HCT116 (cell line): ENCODE results near the gene ADAMTSL2. TPM values are rescaled to one million over a fixed set of nuclear protein-coding genes. Genes with fewer than 3 reads are reported as not detected.

Experiments used
- ATAC-seq: fragments of 200-7000 bp; cut with Tn5 transposase; 2 replicates; pipeline ENCODE4 v1.9.1; 2020; ENCODE audit warnings: mild to moderate bottlenecking, moderate library complexity
- BruUV-seq: library from RNA; stranded (reverse); fragments of 400-500 nt; replicated peaks from 2 replicates; lab custom pipeline; 2021; lab: Mats Ljungman, UMichigan
- CTCF ChIA-PET: fragments of 300-600 bp; sonication (Branson Sonifier 250); formaldehyde crosslinking; loops from one replicate; lab custom pipeline; 2021; ENCODE audit warnings: antibody characterized with exemption; lab: Charles Lee
- POLR2A ChIA-PET: fragments of 300-600, 350-600 bp; sonication (Branson Sonifier 250); formaldehyde crosslinking; loops from one replicate; lab custom pipeline; 2021; ENCODE audit warnings: antibody characterized with exemption; lab: Charles Lee
- RAD21 ChIA-PET, 2 experiments: fragments of 300-600 bp; sonication (Branson Sonifier 250); formaldehyde crosslinking; loops; one replicate each; lab custom pipeline; 2023; ENCODE audit warnings: low total read pairs in 2 of 2; ENCODE audit not compliant: uncharacterized antibody in 2 of 2, unreplicated experiment in 2 of 2, low non-redundant PET in 1 of 2; lab: Charles Lee
- DNase-seq: peaks from one replicate; pipeline ENCODE4 v3.0.0-alpha.2; 2010; ENCODE audit warnings: low read depth, low spot score
- H2AFZ ChIP-seq: fragments of 200-600 bp; shearing (Covaris generic), sonication (generic); 2 replicates; pipeline ENCODE4 v1.6.1; 2017; ENCODE audit warnings: low read depth, mixed run types, mixed read lengths, antibody characterized with exemption, low read length; ENCODE audit not compliant: poor library complexity, severe bottlenecking
- H3K27ac ChIP-seq: 2 replicates; pipeline ENCODE4 v1.5.1; 2012; ENCODE audit warnings: low read depth, low read length
- H3K27me3 ChIP-seq: fragments of 200-600 bp; sonication (generic); 2 replicates; pipeline ENCODE4 v1.6.1; 2016; ENCODE audit warnings: mixed run types, low read length, mixed read lengths; ENCODE audit not compliant: insufficient read depth
- H3K36me3 ChIP-seq, 2 experiments: fragments of 200-500 bp in 1 of 2; fragments of 200-600 bp in 1 of 2; sonication (Bioruptor generic) in 1 of 2; sonication (generic) in 1 of 2; 2 replicates each; pipeline versions ENCODE4 v1.5.1 to v1.6.1; 2014 to 2016; ENCODE audit warnings: low read length in 2 of 2, inconsistent platforms in 1 of 2, mixed read lengths in 1 of 2, mixed run types in 1 of 2; ENCODE audit not compliant: insufficient read depth in 2 of 2, control insufficient read depth in 1 of 2
- H3K4me1 ChIP-seq, 2 experiments: fragments of 200-600 bp in 1 of 2; sonication (generic) in 1 of 2; 2 replicates each; pipeline versions ENCODE4 v1.5.1 to v1.6.1; 2012 to 2017; ENCODE audit warnings: low read length in 2 of 2, inconsistent platforms in 1 of 2, mild to moderate bottlenecking in 1 of 2, mixed read lengths in 1 of 2, mixed run types in 1 of 2, moderate library complexity in 1 of 2; ENCODE audit not compliant: insufficient read depth in 2 of 2, control insufficient read depth in 1 of 2
- H3K4me2 ChIP-seq: fragments of 200-600 bp; sonication (generic); 2 replicates; pipeline ENCODE4 v1.6.1; 2017; ENCODE audit warnings: mixed run types, low read length, mixed read lengths
- H3K4me3 ChIP-seq, 2 experiments: fragments of 200-600 bp in 1 of 2; sonication (generic) in 1 of 2; replicated peaks in 1 of 2; 2 replicates each; pipeline ENCODE4 v1.5.1; 2011 to 2016; ENCODE audit warnings: low read length in 2 of 2, control low read depth in 1 of 2, low read depth in 1 of 2, mild to moderate bottlenecking in 1 of 2, mixed read lengths in 1 of 2, mixed run types in 1 of 2
- H3K79me2 ChIP-seq: fragments of 200-600 bp; sonication (generic); 2 replicates; pipeline ENCODE4 v1.6.1; 2017; ENCODE audit warnings: mild to moderate bottlenecking, mixed run types, low read length, moderate library complexity, mixed read lengths; ENCODE audit not compliant: insufficient read depth
- H3K9ac ChIP-seq: fragments of 200-600 bp; sonication (generic); 2 replicates; pipeline ENCODE4 v1.6.1; 2016; ENCODE audit warnings: low read length, mixed read lengths
- H3K9me2 ChIP-seq: fragments of 200-600 bp; sonication (generic), shearing (Covaris generic); 2 replicates; pipeline ENCODE4 v1.6.1; 2017; ENCODE audit warnings: mixed run types, mild to moderate bottlenecking, moderate library complexity; ENCODE audit not compliant: insufficient read depth
- H3K9me3 ChIP-seq, 2 experiments: fragments of 200-500 bp in 1 of 2; fragments of 200-600 bp in 1 of 2; sonication (Bioruptor generic) in 1 of 2; sonication (generic) in 1 of 2; 2 replicates each; pipeline ENCODE4 v1.6.1; 2014 to 2017; ENCODE audit warnings: low read length in 2 of 2, mixed read lengths in 2 of 2, inconsistent platforms in 1 of 2, low read depth in 1 of 2, mild to moderate bottlenecking in 1 of 2, mixed run types in 1 of 2, moderate library complexity in 1 of 2; ENCODE audit not compliant: control insufficient read depth in 1 of 2, insufficient read depth in 1 of 2
- H4K20me1 ChIP-seq: fragments of 200-600 bp; sonication (generic), shearing (Covaris generic); 2 replicates; pipeline ENCODE4 v1.6.1; 2017; ENCODE audit warnings: mixed run types, mild to moderate bottlenecking, moderate library complexity; ENCODE audit not compliant: insufficient read depth
- CBX3 ChIP-seq: IDR thresholded peaks from 2 replicates; pipeline ENCODE4 v1.6.1; 2012; ENCODE audit warnings: low read depth
- CEBPB ChIP-seq: IDR thresholded peaks from 2 replicates; pipeline ENCODE4 v1.6.1; 2012; ENCODE audit warnings: low read depth
- EGR1 ChIP-seq: IDR thresholded peaks from 2 replicates; pipeline ENCODE4 v1.6.1; 2012; ENCODE audit warnings: low read depth
- ELF1 ChIP-seq: IDR thresholded peaks from 2 replicates; pipeline ENCODE4 v1.6.1; 2012; ENCODE audit warnings: low read depth, borderline replicate concordance
- EZH2 ChIP-seq: fragments of 200-600 bp; sonication (generic); IDR thresholded peaks from 2 replicates; pipeline ENCODE4 v1.6.1; 2017; ENCODE audit warnings: antibody characterized with exemption, mixed run types
- JUND ChIP-seq: IDR thresholded peaks from 2 replicates; pipeline ENCODE4 v1.6.1; 2012
- POLR2A ChIP-seq: IDR thresholded peaks from 2 replicates; pipeline ENCODE4 v1.7.0; 2011; ENCODE audit warnings: borderline replicate concordance; ENCODE audit not compliant: insufficient read depth, insufficient read length; ENCODE audit errors: extremely low read depth
- SIN3A ChIP-seq: IDR thresholded peaks from 2 replicates; pipeline ENCODE4 v1.6.1; 2012; ENCODE audit warnings: low read depth
- SP1 ChIP-seq: IDR thresholded peaks from 2 replicates; pipeline ENCODE4 v1.6.1; 2012; ENCODE audit warnings: low read depth
- SRF ChIP-seq: IDR thresholded peaks from 2 replicates; pipeline ENCODE4 v1.6.1; 2012; ENCODE audit warnings: low read depth
- TCF7L2 ChIP-seq: IDR thresholded peaks from 2 replicates; pipeline ENCODE4 v1.7.0; 2011; ENCODE audit warnings: borderline replicate concordance, inconsistent platforms; ENCODE audit not compliant: insufficient read depth, insufficient read length; ENCODE audit errors: extremely low read depth
- YY1 ChIP-seq: IDR thresholded peaks from 2 replicates; pipeline ENCODE4 v1.6.1; 2011; ENCODE audit warnings: low read length, low read depth, moderate library complexity, mild to moderate bottlenecking; ENCODE audit not compliant: insufficient replicate concordance; ENCODE audit errors: extremely low read depth
- ZFX ChIP-seq: fragments of 450-650 bp; IDR thresholded peaks from 2 replicates; pipeline ENCODE4 v1.6.1; 2017
- ZNF274 ChIP-seq: fragments of 200-500 bp; sonication (Bioruptor generic); IDR thresholded peaks from 2 replicates; pipeline ENCODE4 v1.6.1; 2014; ENCODE audit warnings: mild to moderate bottlenecking, low read depth, low read length, inconsistent platforms
- intact Hi-C: fragments of 100-400 bp; cut with micrococcal nuclease; formaldehyde crosslinking; loops from 2 replicates; pipeline ENCODE4 v1.10.0; 2022
- total RNA-seq: library from RNA; stranded (reverse); gene quantifications from one replicate; pipeline ENCODE4 v1.2.1, GENCODE V29; 2021; ENCODE audit not compliant: unreplicated experiment
- TF ChIP-seq, protein P1 (sequence below): IDR thresholded peaks from 2 replicates; pipeline ENCODE4 v1.6.1; 2012; ENCODE audit warnings: low read depth
- TF ChIP-seq, protein P2 (sequence below): IDR thresholded peaks from 2 replicates; pipeline ENCODE4 v1.6.1; 2012

The ADAMTSL2 gene
- total RNA-seq, 1 experiment from 2014 or later = not detected

- TF ChIP-seq, protein P1, sequence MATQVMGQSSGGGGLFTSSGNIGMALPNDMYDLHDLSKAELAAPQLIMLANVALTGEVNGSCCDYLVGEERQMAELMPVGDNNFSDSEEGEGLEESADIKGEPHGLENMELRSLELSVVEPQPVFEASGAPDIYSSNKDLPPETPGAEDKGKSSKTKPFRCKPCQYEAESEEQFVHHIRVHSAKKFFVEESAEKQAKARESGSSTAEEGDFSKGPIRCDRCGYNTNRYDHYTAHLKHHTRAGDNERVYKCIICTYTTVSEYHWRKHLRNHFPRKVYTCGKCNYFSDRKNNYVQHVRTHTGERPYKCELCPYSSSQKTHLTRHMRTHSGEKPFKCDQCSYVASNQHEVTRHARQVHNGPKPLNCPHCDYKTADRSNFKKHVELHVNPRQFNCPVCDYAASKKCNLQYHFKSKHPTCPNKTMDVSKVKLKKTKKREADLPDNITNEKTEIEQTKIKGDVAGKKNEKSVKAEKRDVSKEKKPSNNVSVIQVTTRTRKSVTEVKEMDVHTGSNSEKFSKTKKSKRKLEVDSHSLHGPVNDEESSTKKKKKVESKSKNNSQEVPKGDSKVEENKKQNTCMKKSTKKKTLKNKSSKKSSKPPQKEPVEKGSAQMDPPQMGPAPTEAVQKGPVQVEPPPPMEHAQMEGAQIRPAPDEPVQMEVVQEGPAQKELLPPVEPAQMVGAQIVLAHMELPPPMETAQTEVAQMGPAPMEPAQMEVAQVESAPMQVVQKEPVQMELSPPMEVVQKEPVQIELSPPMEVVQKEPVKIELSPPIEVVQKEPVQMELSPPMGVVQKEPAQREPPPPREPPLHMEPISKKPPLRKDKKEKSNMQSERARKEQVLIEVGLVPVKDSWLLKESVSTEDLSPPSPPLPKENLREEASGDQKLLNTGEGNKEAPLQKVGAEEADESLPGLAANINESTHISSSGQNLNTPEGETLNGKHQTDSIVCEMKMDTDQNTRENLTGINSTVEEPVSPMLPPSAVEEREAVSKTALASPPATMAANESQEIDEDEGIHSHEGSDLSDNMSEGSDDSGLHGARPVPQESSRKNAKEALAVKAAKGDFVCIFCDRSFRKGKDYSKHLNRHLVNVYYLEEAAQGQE = no peak
- no peak for TF ChIP-seq ELF1
- no peak for TF ChIP-seq SP1
- TF ChIP-seq EGR1 = no peak
- no peak for TF ChIP-seq EZH2
- no peak for TF ChIP-seq JUND
Measured at GRCh38 chr9:133493845-133494540, 40.5 kb upstream of the ADAMTSL2 start (continued).

DNA sequence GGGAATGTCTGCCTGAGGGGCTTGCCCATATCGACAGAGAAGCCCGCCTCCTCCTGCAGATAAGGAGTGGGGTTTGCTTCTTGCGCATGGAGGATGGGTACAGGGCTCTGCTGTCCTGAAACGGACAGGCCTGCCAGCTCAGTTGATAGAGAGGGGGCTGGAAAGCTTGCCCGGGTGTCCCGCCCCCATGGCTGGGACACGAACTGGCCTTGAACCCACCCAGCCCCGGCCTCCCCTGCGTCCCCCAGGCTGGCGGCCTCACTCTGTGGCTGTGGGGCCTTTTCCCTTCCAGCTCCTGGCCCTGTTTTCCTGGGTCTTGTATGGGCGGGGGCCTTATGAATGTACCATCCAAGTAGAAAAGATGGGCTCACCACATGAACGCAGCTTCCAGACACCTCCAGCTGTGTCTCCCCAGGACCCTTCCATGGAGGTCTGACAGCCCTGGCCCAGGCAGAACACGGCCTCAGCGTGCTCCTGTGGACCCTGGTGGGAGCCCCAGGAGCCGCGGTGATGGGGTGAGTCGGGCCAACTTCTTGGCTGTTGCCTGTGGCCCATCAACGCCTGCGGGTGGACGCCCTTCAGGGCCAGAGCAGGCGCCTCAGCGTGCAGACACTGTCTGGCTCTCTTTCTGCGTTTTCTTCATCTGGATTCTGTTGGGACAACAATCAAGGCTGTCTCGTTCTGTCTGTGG is 39.7 kb upstream of the ADAMTSL2 start:
- POLR2A ChIA-PET = no interaction called here
- no TSS peak for BruUV-seq
- ATAC-seq (no peak), DNase-seq (no peak)
- Histone ChIP-seq H3K9me3 (no peaks in the 10 kb centered on the region), H3K4me2 (no peak overlapping the region), H3K9ac (no peak overlapping the region), H3K79me2 (no peaks in the 10 kb centered on the region), H3K36me3 (no peaks in the 10 kb centered on the region), H3K4me3 (no peak overlapping the region), H2AFZ (no peak overlapping the region), H3K9me2 (no peaks in the 10 kb centered on the region), H3K27me3 (no peaks in the 10 kb centered on the region; the same call in 1 of the 2 replicates), H3K4me1 (no peaks in the 10 kb centered on the region), H4K20me1 (no peaks in the 10 kb centered on the region), H3K27ac (no peak overlapping the region)
- RAD21 ChIA-PET = no interaction called here
- CTCF ChIA-PET = interaction anchor here (1.9 kb wide), 1 partner anchor 8 kb away, joined by 7 read pairs; no protein-coding TSS in a partner anchor
- intact Hi-C loops = no loop called here
- TF ChIP-seq EZH2 (no peak), ZFX (no peak), CBX3 (no peak), JUND (no peak), CEBPB (no peak), TCF7L2 (no peak), YY1 (no peak), ZNF274 (no peak), SRF (no peak), POLR2A (no peak), SIN3A (no peak)
- TF ChIP-seq, protein P1 = no peak
- TF ChIP-seq, protein P2, sequence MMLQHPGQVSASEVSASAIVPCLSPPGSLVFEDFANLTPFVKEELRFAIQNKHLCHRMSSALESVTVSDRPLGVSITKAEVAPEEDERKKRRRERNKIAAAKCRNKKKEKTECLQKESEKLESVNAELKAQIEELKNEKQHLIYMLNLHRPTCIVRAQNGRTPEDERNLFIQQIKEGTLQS = no peak
